GM19328 (cell line): Measurements from ENCODE around the gene UPB1.
"Not testable (repeated sequence)": the region's sequence is repeated elsewhere in the genome, so short reads cannot be mapped to it uniquely, and the experiment has no call there.

Experiments used
- ATAC-seq: cut with Tn5 transposase; IDR thresholded peaks from one replicate; pipeline ENCODE4 v1.9.1; 2021; ENCODE audit warnings: mild to moderate bottlenecking, moderate library complexity; ENCODE audit not compliant: unreplicated experiment

Gene UPB1

DNA sequence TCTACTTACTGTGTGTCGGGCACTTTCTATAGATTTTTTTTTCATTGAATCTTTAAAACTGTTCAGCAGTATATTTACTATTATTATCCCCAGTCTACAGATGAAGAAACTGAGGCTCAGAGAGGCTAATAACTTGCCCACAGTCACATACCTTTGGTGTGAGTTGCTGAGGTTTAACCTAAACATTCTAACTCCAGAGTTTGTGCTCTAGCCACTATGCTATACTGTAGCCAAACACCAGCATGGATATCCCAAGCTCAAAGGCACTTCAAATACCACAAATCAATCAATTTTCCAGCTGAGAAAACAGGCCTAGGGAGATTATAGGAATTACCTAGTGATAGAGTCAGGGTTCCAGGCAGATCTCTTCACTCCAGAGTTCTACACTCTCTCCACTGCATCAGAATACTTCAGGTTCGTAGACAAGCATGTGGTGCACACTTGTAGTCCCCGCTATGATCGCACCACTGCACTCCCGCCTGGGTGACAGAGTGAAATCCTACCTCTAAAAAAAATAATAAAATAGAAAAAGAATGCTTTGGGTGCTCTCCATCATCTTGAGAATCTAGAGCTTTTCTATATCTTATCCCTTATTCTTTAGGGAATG, 20.4 kb upstream of the UPB1 start:
- ATAC-seq = no peak

DNA sequence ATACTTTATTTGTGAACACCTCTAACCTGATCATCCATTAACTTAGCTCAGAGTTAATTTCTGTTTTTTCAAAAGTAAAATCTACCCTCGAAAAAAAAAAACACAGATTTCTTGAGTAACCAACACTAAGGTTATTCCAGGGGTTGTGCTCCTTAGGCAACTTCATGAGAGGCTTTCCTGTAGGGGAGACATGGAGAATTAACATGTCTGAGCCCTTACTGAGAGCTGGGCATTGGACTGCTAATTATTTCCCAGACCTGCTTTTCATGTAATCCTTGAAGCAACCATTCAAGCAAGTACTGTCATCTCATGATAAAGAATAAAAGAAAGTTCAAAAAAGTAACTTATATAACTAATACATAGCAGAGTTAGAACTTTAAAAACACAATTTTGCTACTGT, 13.5 kb upstream of the UPB1 start:
- ATAC-seq = no peak

DNA sequence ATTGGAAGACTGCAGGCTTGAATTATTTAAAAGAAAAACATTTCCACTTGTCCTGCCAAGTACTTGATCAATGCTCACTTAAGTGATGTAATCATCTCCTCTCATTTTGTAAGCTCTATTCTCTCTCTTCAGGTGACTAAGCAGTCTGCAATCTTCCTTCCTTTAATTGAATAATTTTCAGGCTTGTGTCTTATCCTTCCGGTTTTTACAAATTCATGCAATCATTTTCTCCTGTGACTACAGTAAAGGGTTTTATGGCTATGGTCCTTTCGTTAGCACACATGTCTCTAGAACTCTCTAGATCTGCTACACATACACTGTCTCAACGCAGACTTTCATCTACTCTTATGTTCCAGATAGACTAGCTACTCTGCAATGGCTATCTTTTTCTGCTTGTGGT, 12.6 kb upstream of the UPB1 start:
- no peak for ATAC-seq

DNA sequence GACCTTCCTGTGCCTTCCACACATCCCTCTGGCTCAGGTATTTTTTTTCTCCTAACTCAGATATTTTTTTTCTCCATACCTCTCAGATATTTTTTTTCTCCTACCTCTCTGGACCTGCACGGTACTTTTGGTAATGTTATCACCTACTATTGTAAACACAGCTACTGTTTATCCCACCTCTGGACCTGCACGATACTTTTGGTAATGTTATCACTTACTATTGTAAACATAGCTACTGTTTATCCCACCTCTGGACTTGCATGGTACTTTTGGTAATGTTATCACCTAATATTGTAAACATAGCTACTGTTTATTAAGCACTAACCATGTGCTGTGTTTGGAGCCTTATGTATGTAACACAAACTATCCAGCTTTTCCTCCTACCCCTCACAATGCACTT, 12.1 kb upstream of the UPB1 start:
- no peak for ATAC-seq

DNA sequence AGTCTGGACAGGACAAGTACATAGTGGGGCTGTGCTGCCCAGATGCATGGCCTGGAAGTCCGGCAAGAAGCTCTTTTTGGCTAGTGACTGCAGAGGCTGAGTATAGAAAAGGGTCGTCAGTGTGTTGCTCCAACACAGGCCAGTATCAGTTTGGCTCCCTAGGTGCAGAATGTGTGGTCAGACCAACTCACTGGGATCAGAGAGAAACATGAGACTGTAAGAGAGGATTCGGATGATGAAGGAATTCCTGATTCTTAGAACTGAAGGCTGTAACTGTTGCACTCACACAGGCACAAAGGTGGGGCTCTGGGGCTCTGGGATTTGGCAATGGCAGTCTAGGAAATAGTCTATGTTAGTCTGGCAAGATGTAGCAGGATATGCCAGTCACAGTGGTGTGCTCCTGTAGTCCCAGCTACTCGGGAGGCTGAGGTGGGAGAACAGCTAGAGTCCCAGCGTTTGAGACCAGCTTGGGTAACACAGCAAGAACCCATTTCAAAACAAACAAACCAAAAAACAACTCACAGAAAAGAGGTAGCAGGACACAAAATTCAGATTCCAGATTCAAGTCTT, 11.1 kb upstream of the UPB1 start:
- ATAC-seq = no peak

DNA sequence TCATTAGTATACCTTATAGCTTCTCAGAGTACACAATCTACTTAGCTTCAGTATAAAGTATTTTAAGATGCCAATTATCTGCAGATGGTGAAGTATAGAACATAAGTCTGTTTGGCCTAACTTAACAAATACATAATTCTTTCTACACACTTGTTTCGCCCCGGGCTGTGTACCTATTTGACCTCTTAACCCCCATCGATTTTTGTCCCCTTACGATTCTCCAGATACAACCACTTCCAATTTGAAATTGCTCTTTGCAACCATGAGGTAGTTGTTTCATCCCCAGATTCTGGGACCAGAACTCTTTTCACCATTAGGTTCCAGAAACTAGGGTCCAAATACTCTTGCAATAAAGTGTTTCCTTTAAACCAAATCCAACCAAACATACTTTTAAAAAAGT, 10.0 kb upstream of the UPB1 start:
- ATAC-seq = no peak

DNA sequence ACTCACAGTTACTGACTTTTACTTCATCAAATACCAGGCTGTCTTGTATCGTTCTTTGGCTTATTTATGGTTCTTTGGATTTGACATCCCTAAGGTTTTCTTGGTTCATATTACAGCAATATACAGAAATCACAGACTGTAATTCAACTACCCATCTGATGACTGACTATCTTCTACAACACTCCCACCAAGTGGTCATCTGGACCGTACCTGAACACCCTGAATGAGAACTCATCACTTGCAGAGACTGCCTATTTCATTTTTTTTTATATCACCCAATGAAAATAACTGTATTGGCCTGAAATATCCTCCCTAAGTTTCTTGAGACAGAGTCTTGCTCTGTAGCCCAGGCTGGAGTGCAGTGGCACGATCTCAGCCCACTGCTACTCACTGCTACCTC, 9.5 kb upstream of the UPB1 start:
- ATAC-seq = no peak

DNA sequence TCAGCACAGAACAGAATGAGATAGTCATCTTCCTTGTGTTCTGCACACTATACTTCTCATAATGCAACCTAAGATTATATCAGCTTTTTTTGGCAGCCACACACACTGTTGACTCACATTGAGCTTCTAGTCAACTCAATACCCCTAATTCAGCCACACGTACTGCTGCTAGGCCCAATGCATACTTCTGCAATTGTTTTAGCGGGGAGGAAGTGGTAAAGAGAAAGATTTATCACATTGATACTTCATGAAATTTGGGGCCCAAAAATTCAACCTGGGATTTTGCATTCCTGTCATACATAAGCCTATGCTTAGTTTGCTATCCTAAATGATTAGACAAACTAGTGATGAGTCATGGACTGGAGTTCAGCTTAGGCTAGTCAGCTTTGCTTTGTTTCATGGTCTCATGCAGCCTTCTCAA, 8.6 kb upstream of the UPB1 start:
- no peak for ATAC-seq

DNA sequence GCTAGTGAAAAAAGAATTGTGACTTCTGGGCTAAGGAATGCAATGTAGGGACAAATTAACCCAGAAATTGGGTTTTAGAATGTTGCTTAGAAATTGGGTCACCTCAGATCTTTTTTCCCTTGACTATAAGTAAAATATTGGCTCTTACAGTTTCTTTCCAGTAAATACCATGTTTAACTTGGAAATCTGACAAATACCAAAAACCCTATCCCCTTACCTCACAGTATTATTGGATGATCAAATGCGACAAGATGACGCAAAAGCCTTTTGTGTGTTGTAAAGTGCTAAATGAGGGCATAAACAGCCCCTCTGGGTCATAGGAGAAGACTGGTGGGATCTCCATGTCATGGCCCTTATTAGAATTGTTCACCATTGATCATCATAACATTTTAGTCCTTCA, 6.1 kb upstream of the UPB1 start:
- no peak for ATAC-seq

DNA sequence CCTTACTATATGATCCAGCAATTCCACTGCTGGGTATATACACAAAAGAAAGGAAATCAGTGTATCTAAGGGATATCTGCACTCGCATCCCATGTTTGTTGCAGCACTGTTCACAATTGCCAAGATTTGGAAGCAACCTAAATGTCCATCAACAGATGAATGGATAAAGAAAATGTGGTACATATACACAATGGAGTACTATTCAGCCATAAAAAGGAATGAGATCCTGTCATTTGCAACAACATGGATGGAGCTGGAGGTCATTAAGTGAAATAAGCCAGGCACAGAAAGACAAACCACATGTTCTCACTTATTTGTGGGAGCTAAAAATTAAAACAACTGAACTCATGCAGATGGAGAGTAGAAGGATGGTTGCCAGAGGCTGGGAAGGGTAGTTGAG, 5.7 kb upstream of the UPB1 start:
- ATAC-seq = not testable (repeated sequence)

DNA sequence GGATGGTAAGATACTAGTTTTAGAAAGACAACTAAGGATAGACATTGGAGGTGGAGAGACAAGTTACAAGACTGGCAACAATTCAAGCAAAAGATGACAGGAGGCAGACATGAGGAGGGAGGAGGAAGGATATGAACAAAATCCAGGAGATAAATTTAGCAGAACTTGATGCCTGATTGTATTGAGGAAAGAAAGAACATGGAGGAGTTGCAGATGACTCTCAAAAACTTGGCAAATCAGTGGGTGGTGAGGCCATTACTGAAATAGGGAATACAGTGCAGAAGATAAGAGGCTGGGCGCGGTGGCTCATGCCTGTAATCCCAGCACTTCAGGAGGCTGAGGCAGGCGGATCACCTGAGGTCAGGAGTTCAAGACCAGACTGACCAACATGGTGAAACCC, 2.7 kb upstream of the UPB1 start:
- ATAC-seq = no peak

DNA sequence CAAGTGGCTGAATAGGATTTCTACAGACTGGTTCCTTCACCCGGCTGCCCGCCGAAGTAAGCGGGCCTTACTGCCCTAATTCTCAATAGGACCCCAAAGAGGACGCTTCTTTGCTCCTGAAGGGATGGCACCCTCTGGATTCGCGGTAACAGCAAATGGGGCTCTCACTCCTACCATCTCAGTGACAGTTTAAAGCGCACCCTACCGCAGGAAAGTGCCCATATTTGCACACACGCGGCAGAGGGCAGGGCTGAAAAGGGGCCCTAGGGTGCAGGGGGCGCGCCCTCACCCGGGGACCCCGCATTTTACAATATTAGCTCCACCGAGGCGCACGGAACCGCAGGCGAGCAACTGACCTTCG, 985 bp upstream of the UPB1 start:
- ATAC-seq = no peak

DNA sequence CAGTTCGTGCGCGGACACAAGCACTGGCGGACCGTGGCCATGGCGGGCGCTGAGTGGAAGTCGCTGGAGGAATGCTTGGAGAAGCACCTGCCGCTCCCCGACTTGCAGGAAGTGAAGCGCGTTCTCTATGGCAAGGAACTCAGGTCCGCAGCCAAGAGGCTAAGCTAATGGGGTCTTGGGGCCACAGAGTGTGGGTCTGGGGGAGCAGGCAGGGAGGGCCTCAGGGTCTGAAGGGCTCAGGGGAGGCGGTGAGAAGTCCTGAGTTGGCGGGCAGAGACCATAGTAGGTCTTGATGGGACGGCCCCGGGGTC, 188 bp downstream of the UPB1 start:
- no peak for ATAC-seq

DNA sequence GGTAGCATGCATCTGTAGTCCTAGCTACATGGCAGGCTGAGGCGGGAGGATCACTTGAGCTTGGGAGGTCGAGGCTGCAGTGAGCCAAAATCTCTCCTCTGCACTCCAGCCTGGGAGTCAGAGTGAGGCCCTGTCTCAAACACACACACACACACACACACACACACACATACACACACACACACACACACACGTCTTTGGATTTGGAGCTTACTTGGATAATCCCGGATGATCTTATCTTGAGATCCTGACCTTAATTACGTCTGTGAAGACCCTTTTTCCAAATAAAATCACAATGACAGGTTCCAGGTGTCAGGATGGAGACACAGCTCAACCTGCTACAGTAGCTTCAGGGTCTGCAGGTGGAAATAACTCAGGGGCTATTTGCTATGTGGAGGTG, 1.1 kb downstream of the UPB1 start:
- no peak for ATAC-seq

DNA sequence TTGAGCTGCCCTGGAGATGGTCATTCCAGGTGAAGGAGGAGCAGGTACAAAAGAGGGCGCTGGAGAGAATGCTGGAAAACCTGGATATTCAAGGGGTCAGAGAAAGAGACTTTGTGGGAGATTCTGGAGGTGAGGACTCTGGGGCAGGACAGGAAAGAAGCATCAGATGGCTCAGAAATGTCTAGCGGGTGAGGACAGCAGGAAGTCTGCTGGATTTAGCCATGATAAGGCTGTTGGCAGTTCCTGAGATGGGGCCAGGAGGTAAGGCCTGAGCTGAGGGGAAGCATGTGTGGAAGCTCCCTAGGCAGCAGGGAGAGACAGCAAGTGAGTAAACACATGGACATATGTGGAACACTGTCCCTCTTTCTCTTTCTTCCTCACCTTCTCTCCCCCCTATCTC, 1.5 kb downstream of the UPB1 start:
- ATAC-seq = no peak

DNA sequence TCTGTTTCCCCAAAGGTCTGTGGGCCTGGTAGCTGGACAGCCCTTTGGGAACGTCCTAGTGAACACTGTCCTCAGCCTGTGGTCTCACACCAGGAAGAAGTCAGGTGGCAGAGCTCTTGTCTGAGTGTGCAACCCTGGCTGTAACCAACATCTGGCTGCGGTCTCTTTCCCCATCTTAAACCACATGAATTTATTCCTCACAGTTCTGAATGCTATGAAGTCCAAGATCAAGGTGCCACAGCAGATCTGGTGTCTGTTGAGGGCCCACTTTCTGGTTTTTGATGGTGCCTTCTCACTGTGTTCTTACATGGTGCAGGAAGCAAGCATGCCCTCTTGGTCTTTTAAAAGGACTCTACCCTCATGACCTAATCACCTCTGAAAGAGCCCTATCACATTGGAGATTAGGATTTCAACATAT, 2.7 kb downstream of the UPB1 start:
- no peak for ATAC-seq

DNA sequence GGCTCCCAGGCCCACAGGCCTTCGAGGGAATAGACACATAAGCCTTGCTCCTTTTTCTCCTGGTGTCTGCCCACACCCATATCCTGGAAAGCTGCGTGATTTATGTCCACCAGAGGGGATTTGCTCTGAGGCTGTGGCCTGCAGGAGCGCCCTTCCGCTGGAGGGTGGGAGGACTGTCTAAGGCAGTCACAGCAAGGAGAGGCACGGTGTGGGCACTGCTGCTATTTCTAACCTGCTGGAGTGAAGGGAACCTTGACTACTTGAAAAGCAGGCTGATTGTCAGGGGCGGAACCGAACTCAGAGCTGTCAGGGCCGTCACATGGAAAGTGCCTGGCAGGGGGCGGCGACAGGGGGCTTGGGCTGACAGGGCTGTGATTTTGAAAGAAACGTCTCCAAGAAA, 3.7 kb downstream of the UPB1 start:
- no peak for ATAC-seq

DNA sequence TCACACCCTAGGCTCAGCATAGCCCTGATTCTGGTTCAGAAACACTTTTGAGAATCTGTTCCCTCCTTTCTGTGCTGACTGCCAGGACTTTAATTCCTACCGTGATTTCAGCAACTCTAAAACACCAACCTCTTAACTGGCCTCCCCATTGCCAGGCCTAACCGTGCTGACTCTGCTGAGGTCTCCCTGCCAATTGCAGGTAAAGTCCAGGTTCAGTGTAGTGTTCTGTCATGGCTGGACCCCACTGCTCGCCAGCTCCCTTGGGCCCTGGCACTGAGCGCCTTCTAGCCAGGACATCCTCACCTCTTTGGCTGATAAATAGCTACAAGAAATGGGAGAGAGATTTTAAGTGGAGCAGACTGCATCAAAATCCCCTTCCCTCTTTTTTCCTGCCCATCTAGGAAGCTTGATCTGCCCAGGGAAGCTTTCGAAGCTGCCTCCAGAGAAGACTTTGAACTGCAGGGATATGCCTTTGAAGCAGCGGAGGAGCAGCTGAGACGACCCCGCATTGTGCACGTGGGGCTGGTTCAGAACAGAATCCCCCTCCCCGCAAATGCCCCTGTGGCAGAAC, 4.7 kb downstream of the UPB1 start:
- ATAC-seq = no peak

DNA sequence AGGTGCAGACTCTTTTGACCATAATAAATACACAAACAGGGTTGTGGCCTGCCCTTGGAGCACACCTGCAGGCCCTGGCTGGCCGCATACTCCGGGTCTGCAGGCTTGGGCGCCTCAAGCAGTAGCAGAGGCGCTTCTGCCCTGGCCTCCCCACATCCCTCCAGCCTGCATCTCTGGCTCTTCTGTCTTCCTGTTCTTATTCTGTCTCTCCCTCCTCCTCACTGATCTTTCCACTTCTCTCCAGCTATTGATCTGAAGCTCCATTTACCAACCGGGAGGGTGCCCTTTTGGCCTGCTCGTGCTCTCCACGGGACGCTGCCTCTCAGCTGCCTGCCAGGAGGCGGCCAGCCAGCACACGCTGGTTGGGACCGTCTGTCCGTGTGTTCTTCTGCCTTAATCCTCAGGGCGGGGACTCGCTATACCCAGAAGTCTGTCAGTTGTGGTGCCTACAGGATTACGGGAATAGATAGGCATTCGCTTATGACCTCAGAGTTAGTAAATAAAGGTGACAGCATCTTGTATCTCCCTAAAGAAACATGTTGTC, 5.2 kb downstream of the UPB1 start:
- no peak for ATAC-seq

DNA sequence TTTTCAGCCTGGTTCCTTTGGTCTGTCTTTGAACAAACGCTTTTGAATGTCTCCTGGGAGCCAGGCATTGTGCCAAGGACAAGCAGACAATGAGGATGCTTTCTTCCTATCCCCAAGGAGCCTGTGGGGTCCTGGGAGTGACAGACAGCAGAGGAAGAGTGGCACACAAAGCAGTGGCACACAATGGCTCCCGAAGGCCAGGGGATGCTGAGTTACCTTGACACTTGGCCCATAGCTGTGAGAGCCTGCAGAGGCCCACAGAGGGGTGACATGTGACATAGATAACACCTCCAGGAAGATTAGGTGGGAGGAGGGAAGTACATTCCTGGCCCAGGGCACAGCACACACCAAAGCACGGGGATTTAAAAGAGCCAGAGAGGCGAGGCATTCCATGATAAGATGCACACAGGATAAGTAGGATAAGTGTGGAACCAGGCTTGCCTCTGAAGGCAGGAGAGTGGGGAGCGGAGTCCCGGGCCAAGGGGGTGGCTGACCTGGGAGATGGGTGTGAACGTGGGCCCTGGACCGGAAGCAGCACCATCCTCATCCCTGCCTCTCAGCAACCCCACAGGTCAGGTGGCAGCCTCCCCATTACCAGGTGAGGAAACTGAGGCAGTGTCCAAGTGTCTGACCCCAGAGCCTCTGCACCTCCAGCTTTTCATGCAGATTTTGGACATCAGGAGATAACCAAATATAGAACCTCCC, 6.3 kb downstream of the UPB1 start:
- no peak for ATAC-seq

DNA sequence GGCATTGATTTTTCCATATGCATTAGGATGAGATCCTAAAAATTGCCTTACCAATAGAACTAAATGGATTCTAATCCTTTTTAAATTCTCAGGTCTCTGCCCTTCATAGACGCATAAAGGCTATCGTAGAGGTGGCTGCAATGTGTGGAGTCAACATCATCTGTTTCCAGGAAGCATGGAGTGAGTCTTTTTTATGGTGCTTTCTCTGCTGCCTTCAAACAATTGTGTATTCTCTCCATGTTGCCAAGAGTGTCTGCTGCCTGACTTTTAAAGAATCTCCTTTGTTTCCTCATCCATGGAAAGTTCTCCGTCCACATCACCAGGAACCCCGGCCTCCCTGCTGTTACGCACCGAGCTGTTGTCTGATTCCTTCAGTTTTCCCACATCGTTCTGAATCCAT, 6.9 kb downstream of the UPB1 start:
- ATAC-seq = no peak

DNA sequence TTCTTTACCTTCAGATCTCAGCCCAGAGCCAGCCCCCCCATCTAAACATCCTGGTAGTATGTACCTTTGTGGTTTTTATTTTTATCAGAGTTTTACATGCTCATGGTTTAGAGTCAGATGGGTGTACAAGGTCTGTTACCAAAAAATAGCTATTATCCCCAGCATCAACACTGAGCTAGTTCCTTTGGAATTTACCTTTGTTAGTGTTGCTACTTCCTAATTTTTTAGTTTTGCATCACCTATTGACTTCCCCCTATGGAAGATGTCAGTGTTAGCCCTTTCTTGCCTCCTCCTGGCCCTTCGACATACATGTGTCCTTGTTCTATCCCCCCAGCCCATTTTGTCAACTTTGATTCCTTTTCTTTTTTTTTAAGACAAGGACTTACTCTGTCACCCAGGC, 7.4 kb downstream of the UPB1 start:
- no peak for ATAC-seq
